ENCODE results near the gene YBEY.

Gene YBEY

GRCh38 chr21:46255758-46256337 is 30.3 kb upstream of the YBEY start:
- POLR2A ChIA-PET = no interaction called here
- CTCF ChIA-PET = interaction anchor here (1.0 kb wide), 2 partner anchors 15 to 22 kb away, joined by 3 read pairs; no protein-coding TSS in a partner anchor
- DNase-seq (ENCODE audit: low read depth, low spot score) = no peak
- no peak overlapping the region for H3K4me3 ChIP-seq (ENCODE audit: low read depth, low read length)
- TF ChIP-seq, protein P1, sequence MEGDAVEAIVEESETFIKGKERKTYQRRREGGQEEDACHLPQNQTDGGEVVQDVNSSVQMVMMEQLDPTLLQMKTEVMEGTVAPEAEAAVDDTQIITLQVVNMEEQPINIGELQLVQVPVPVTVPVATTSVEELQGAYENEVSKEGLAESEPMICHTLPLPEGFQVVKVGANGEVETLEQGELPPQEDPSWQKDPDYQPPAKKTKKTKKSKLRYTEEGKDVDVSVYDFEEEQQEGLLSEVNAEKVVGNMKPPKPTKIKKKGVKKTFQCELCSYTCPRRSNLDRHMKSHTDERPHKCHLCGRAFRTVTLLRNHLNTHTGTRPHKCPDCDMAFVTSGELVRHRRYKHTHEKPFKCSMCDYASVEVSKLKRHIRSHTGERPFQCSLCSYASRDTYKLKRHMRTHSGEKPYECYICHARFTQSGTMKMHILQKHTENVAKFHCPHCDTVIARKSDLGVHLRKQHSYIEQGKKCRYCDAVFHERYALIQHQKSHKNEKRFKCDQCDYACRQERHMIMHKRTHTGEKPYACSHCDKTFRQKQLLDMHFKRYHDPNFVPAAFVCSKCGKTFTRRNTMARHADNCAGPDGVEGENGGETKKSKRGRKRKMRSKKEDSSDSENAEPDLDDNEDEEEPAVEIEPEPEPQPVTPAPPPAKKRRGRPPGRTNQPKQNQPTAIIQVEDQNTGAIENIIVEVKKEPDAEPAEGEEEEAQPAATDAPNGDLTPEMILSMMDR (IDR thresholded peaks at IDR 0.05; ENCODE audit: insufficient read depth, low read length, missing control alignments) = no peak

GRCh38 chr21:46256501-46256994 is 29.6 kb upstream of the YBEY start:
- TF ChIP-seq, protein P1 (IDR thresholded peaks at IDR 0.05; ENCODE audit: insufficient read depth, low read length, missing control alignments) = no peak
- ChIA-PET CTCF (interaction anchor here (1.0 to 1.5 kb wide), 3 partner anchors 16 to 114 kb away, joined by 3 read pairs; no protein-coding TSS in a partner anchor), POLR2A (no interaction called here)
- no peak for DNase-seq (ENCODE audit: low read depth, low spot score)
- no peak overlapping the region for H3K4me3 ChIP-seq (ENCODE audit: low read depth, low read length)

DNA sequence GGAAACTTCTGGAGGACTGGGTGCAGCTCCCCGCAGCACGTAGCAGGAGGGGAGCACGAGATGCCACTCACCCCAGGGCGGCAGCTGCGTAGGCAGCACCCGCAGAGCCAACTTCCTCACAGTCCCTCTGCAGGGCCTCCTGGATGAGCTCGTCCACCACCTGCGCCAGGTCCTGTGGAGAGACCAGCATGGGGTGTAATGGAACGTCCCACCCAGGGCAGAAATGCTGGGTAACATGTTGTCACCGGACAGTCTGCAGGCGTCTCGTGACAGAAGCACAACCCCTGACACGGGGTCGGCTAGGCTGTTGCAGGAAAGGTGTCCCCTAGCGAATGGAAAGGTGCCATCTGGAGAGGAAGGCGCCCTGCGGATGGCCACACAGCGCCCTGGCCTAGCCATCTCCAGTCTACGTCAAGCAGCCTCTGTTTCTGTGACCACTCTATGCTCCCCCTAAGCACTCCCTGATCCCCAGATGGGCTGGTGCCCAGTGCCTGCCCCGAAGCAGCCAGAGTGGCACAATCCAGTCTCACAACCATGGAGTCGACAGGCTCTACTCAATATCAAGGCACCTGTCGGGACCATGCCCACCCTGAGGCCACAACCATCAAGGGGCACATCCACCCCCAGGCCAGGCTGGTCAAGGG is 22.0 kb upstream of the YBEY start:
- CTCF ChIA-PET = no interaction called here

DNA sequence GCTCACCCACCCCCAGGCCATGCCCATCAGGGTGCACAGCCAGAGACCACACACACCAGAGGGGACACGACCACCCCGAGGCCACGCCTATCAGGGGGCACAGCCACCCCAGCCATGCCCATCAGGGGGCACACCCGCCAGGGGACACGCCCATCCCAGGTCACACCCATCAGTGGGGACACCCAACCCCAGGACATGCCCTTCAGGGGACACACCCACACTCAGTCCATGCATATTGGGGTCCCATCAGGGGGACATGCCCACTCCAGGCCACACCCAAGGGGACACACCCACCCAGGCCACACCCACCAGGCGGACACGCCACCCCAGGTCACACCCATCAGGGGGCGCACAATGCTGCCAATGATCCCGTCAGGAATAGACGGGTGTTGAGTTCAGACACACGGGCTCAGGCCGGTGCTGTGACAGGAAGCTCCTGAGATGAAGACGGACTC is 21.4 kb upstream of the YBEY start:
- DNase-seq (ENCODE audit: low read depth, low spot score) = no peak
- ChIA-PET POLR2A (no interaction called here), CTCF (interaction anchor here (1.0 kb wide), 1 partner anchor 12 kb away, joined by 4 read pairs; no protein-coding TSS in a partner anchor)
- H3K4me3 ChIP-seq (ENCODE audit: low read depth, low read length) = no peak overlapping the region
- TF ChIP-seq, protein P1 (IDR thresholded peaks at IDR 0.05; ENCODE audit: insufficient read depth, low read length, missing control alignments) = no peak

More for the DNA sequence above, 22.0 kb upstream of the YBEY start:
- DNase-seq (ENCODE audit: low read depth, low spot score) = no peak
- TF ChIP-seq, protein P1 (IDR thresholded peaks at IDR 0.05; ENCODE audit: insufficient read depth, low read length, missing control alignments) = no peak
- H3K4me3 ChIP-seq (ENCODE audit: low read depth, low read length) = no peak overlapping the region
- POLR2A ChIA-PET = no interaction called here

DNA sequence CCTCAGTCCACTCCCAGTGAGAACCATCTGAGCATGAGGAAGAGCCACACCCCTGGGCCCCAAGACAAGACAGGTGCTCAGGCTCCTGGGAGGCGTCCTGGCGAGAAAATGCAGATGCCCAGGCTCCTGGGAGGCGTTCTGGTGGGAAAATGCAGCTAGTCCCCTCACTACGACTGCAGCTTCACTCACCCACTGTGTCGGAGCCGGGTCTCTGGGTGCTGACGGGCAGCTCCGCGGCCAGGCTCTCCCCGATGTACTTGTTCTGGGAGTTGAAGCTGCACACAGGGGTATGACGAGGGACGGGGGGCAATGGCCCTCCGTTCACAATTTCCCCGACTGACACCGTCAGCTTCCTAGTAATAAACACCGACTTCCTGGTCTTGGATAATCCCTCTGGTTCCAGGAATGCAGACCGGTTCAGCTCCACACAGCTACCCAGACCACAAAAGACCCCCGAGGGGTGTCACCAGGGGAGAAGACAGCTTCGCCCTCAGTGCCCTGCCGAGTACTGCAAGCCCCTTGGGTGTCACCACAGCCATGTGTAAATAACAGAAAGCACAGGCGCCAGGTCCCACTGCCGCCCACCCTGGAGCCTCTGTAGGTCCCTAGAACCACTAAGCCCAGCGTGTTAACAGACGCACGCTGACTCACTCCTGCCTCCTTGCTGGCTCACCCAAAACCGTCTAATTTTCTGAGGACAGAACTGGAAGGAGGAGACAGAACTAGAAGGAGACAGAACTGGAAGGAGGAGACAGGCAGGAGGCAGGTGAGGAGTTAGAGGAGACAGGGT is 20.2 kb upstream of the YBEY start:
- CTCF ChIA-PET = interaction anchor here (0.8 to 1.0 kb wide), 3 partner anchors 8 to 122 kb away, joined by 3 to 4 read pairs (median 4); no protein-coding TSS in a partner anchor
- no peak overlapping the region for H3K4me3 ChIP-seq (ENCODE audit: low read depth, low read length)
- TF ChIP-seq, protein P1 (IDR thresholded peaks at IDR 0.05; ENCODE audit: insufficient read depth, low read length, missing control alignments) = no peak
- POLR2A ChIA-PET = interaction anchor here (1.0 kb wide), 1 partner anchor 33 kb away, joined by 3 read pairs; no protein-coding TSS in a partner anchor
- no peak for DNase-seq (ENCODE audit: low read depth, low spot score)

Measured in AG04449 (cell line).